A673 (cell line): Measurements from ENCODE around the gene GAL3ST1.

ENCODE experiments used
- CTCF ChIP-seq: fragments of 300-800, 200-600 bp; sonication (generic); conservative IDR thresholded peaks from 2 replicates; pipeline ENCODE4 v1.5.1; 2017; ENCODE audit warnings: low read depth, mild to moderate bottlenecking, antibody characterized with exemption, low read length, moderate library complexity, mixed read lengths
- EZH2 ChIP-seq: fragments of 200-600 bp; sonication (generic); IDR thresholded peaks from 2 replicates; pipeline ENCODE4 v1.6.1; 2017; ENCODE audit warnings: borderline replicate concordance, low read depth, mild to moderate bottlenecking, mixed read lengths, antibody characterized with exemption, low read length; ENCODE audit not compliant: poor library complexity, severe bottlenecking

- peak; percentile 47 for TF ChIP-seq CTCF
- no peak for TF ChIP-seq EZH2
Observed at GRCh38 chr22:30602049-30602448, 27.6 kb upstream of the GAL3ST1 start.
